Peyer's patch (tissue), 4 donors: ENCODE measurements around the gene ROR1.

ENCODE experiments used
- POLR2A ChIP-seq, 2 donors: fragments of 450-650 bp; IDR thresholded peaks; one replicate each; pipeline ENCODE4 v1.5.1; 2017; ENCODE audit warnings: antibody characterized with exemption in 2 of 2, mild to moderate bottlenecking in 2 of 2, moderate library complexity in 2 of 2
- TF ChIP-seq, protein P1 (sequence below), 6 experiments: fragments of 450-650 bp in 4 of 6; fragments of 200-600 bp in 2 of 6; sonication (generic) in 1 of 6; IDR thresholded peaks; one replicate each; pipeline ENCODE4 v1.5.1; 2017 to 2019; ENCODE audit warnings: antibody characterized with exemption in 6 of 6, mild to moderate bottlenecking in 3 of 6, moderate library complexity in 1 of 6

- TF ChIP-seq, protein P1, sequence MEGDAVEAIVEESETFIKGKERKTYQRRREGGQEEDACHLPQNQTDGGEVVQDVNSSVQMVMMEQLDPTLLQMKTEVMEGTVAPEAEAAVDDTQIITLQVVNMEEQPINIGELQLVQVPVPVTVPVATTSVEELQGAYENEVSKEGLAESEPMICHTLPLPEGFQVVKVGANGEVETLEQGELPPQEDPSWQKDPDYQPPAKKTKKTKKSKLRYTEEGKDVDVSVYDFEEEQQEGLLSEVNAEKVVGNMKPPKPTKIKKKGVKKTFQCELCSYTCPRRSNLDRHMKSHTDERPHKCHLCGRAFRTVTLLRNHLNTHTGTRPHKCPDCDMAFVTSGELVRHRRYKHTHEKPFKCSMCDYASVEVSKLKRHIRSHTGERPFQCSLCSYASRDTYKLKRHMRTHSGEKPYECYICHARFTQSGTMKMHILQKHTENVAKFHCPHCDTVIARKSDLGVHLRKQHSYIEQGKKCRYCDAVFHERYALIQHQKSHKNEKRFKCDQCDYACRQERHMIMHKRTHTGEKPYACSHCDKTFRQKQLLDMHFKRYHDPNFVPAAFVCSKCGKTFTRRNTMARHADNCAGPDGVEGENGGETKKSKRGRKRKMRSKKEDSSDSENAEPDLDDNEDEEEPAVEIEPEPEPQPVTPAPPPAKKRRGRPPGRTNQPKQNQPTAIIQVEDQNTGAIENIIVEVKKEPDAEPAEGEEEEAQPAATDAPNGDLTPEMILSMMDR (IDR thresholded peaks at IDR 0.05): no peak
- no peak for TF ChIP-seq POLR2A (IDR thresholded peaks at IDR 0.05)
Measured at GRCh38 chr1:63858153-63858552, 84.3 kb downstream of the ROR1 start.
